GM12878 (cell line): ENCODE measurements around the gene CUL4A. TPM values are rescaled to one million over a fixed set of nuclear protein-coding genes. Genes with fewer than 3 reads are reported as not detected.

Experiments used
- ATAC-seq: fragments of 200-7000 bp; cut with Tn5 transposase; 3 replicates; pipeline ENCODE4 v1.9.1; 2020; ENCODE audit warnings: mild to moderate bottlenecking, moderate library complexity
- BruUV-seq: library from RNA; stranded (reverse); fragments of 400-500 nt; replicated peaks from 2 replicates; lab custom pipeline; 2021; lab: Mats Ljungman, UMichigan
- CTCF ChIA-PET: fragments of 300-600 bp; sonication (Branson Sonifier 250); formaldehyde crosslinking; extraction: SDS; loops from one replicate; lab custom pipeline; 2021; ENCODE audit warnings: inconsistent platforms; lab: Yijun Ruan, JAX
- POLR2A ChIA-PET: fragments of 350-600 bp; formaldehyde crosslinking; extraction: SDS; loops from one replicate; lab custom pipeline; 2021; ENCODE audit warnings: inconsistent platforms; lab: Charles Lee
- RAD21 ChIA-PET: fragments of 300-600 bp; sonication (Branson Sonifier 250); formaldehyde crosslinking; loops from one replicate; lab custom pipeline; 2023; ENCODE audit warnings: antibody characterized with exemption; ENCODE audit not compliant: unreplicated experiment; lab: Charles Lee
- SMC1A ChIA-PET: fragments of 300-600 bp; sonication (Branson Sonifier 250); formaldehyde crosslinking; loops from one replicate; lab custom pipeline; 2023; ENCODE audit not compliant: unreplicated experiment, uncharacterized antibody; lab: Charles Lee
- DNase-seq: peaks from one replicate; pipeline ENCODE4 v3.0.0-alpha.2; 2011; ENCODE audit warnings: low read depth, low spot score
- FAIRE-seq: peaks from 3 replicates; lab custom pipeline; 2011; peaks lifted over from hg19 to GRCh38; lab: Jason Lieb, UNC
- H2AFZ ChIP-seq: 2 replicates; pipeline ENCODE4 v1.6.0; 2011; ENCODE audit warnings: low read depth, low read length, control low read depth; ENCODE audit not compliant: control insufficient read depth
- H3K27ac ChIP-seq: 2 replicates; pipeline ENCODE4 v1.5.1; 2011; ENCODE audit warnings: control low read depth; ENCODE audit not compliant: control insufficient read depth, insufficient read depth
- H3K27me3 ChIP-seq, 2 experiments: replicated peaks in 1 of 2; 2 replicates each; pipeline versions ENCODE4 v1.6.0 to v1.6.1; 2011; ENCODE audit warnings: low read length in 1 of 2; ENCODE audit not compliant: control insufficient read depth in 2 of 2, insufficient read depth in 2 of 2
- H3K36me3 ChIP-seq, 2 experiments: 2 replicates each; pipeline ENCODE4 v1.5.1; 2011; ENCODE audit warnings: low read length in 1 of 2; ENCODE audit not compliant: control insufficient read depth in 2 of 2, insufficient read depth in 2 of 2
- H3K4me1 ChIP-seq: 2 replicates; pipeline ENCODE4 v1.6.1; 2011; ENCODE audit warnings: mild to moderate bottlenecking, low read length, moderate library complexity, mixed read lengths; ENCODE audit not compliant: control insufficient read depth, insufficient read depth
- H3K4me2 ChIP-seq: 2 replicates; pipeline ENCODE4 v1.6.0; 2011; ENCODE audit warnings: control low read depth; ENCODE audit not compliant: control insufficient read depth, insufficient read depth
- H3K4me3 ChIP-seq: fragments of 200-600 bp; sonication (generic); 2 replicates; pipeline ENCODE4 v1.5.1; 2016
- H3K79me2 ChIP-seq: 2 replicates; pipeline ENCODE4 v1.6.0; 2011; ENCODE audit warnings: low read length; ENCODE audit not compliant: control insufficient read depth, insufficient read depth
- H3K9ac ChIP-seq: 2 replicates; pipeline ENCODE4 v1.8.0; 2011; ENCODE audit warnings: low read length, control low read depth, mixed read lengths; ENCODE audit not compliant: control insufficient read depth, insufficient read depth
- H3K9me3 ChIP-seq: replicated peaks from 3 replicates; pipeline ENCODE4 v1.5.1; 2011; ENCODE audit warnings: mild to moderate bottlenecking, low read length; ENCODE audit not compliant: control insufficient read depth, insufficient read depth
- H4K20me1 ChIP-seq: 2 replicates; pipeline ENCODE4 v1.6.0; 2011; ENCODE audit not compliant: control insufficient read depth, insufficient read depth
- E4F1 ChIP-seq: fragments of 450-650 bp; IDR thresholded peaks from 2 replicates; pipeline ENCODE4 v1.6.1; 2018; ENCODE audit warnings: borderline replicate concordance, mild to moderate bottlenecking; ENCODE audit not compliant: partially characterized antibody
- EED ChIP-seq: sonication (generic); IDR thresholded peaks from 2 replicates; pipeline ENCODE4 v1.6.1; 2016; ENCODE audit warnings: antibody characterized with exemption, low read depth
- MAX ChIP-seq: IDR thresholded peaks from 2 replicates; pipeline ENCODE4 v1.6.1; 2012; ENCODE audit warnings: low read depth, low read length, improper control_type of control experiment
- MLLT1 ChIP-seq: fragments of 450-650 bp; IDR thresholded peaks from 2 replicates; pipeline ENCODE4 v1.6.1; 2016; ENCODE audit warnings: mild to moderate bottlenecking
- NFIC ChIP-seq: IDR thresholded peaks from 2 replicates; pipeline ENCODE4 v1.6.1; 2012; ENCODE audit warnings: low read depth, mild to moderate bottlenecking, inconsistent platforms, low read length, moderate library complexity
- WGBS: methylation state at CpG from one replicate; pipeline ENCODE4 v1.1.6; 2016; ENCODE audit warnings: low lambda C conversion rate; ENCODE audit not compliant: insufficient replicate concordance, insufficient coverage; ENCODE audit errors: missing lambda C conversion rate; 5-methylcytosine and 5-hydroxymethylcytosine counted together
- in situ Hi-C: fragments of 300-500 bp; cut with MboI; formaldehyde crosslinking; loops from 9 replicates; pipeline ENCODE4 v1.14.3; 2018; ENCODE audit warnings: mixed read lengths
- intact Hi-C: fragments of 100-400 bp; cut with micrococcal nuclease; formaldehyde crosslinking; loops from one replicate; pipeline ENCODE4 v1.14.2; 2022; ENCODE audit not compliant: unreplicated experiment
- polyA plus RNA-seq, 11 experiments: library from polyadenylated mRNA; depleted of rRNA in 4 of 11; unstranded in 6 of 11; stranded (reverse) in 5 of 11; fragments of >200 nt; fragmentation: Nextera tagmentation in 4 of 11; fragmentation: Illumina TruSeq in 1 of 11; extraction: Ambion mirVana in 4 of 11; extraction: Trizol in 1 of 11; gene quantifications; 1 replicate in 1 of 11; 2 replicates in 10 of 11; pipeline versions ENCODE4 v1.2.1 to v1.2.3, GENCODE V29; 2011 to 2016; ENCODE audit warnings: inconsistent platforms in 2 of 11, missing spikeins in 2 of 11, low read depth in 1 of 11
- total RNA-seq, 4 experiments: library from RNA; depleted of rRNA in 3 of 4; stranded (reverse); fragments of >200 nt in 3 of 4; fragmentation: Illumina TruSeq in 1 of 4; extraction: Trizol in 1 of 4; gene quantifications; 2 replicates each; pipeline versions ENCODE4 v1.2.1 to v1.2.3, GENCODE V29; 2013 to 2021

The CUL4A gene
- total and polyA plus RNA-seq, 10 of the 15 experiments (the other 5 are each of a cell fraction or from before 2014, with no cell fraction given) = 19.7 to 74.3 (median 55.6) TPM

GRCh38 chr13:113283904-113284303, 74.5 kb downstream of the CUL4A start:
- WGBS = 75% methylated on average over 7 of the region's 8 CpGs
- Histone ChIP-seq H3K27ac (no peak overlapping the region), H3K4me1 (peaks cover 8% of the 10 kb centered on the region), H3K9me3 (peaks cover 6% of the 10 kb centered on the region; the same call in 2 of the 3 replicates), H2AFZ (no peak overlapping the region), H3K9ac (no peak overlapping the region), H3K4me3 (no peak overlapping the region), H3K36me3 (no peaks in the 10 kb centered on the region), H4K20me1 (no peaks in the 10 kb centered on the region), H3K79me2 (no peaks in the 10 kb centered on the region), H3K27me3 (no peaks in the 10 kb centered on the region), H3K4me2 (0 out of 2 replicates have a peak overlapping the region, but pooled peaks have one; percentile 12)
- in situ Hi-C loops (no loop called here), intact Hi-C loops (no loop called here)
- DNase-seq (no peak), ATAC-seq (no peak), FAIRE-seq (no peak)
- ChIA-PET POLR2A (no interaction called here), SMC1A (no interaction called here), CTCF (interaction anchor here (1.0 kb wide), 1 partner anchor 9 kb away, joined by 3 read pairs; no protein-coding TSS in a partner anchor), RAD21 (interaction anchor here (0.9 kb wide), 1 partner anchor 16 kb away, joined by 3 read pairs; no protein-coding TSS in a partner anchor)
- BruUV-seq = no TSS peak
- 0 out of 2 replicates have a peak, but pooled peaks have one; percentile 29 for TF ChIP-seq MLLT1
- no peak for TF ChIP-seq MAX
- no peak for TF ChIP-seq E4F1
- TF ChIP-seq NFIC = no peak
- no peak for TF ChIP-seq EED
